Caki2 (cell line): ENCODE data around the gene SORL1. TPM values are rescaled to one million over a fixed set of nuclear protein-coding genes. Genes with fewer than 3 reads are reported as not detected.
"Not testable (repeated sequence)": the region's sequence is repeated elsewhere in the genome, so short reads cannot be mapped to it uniquely, and the experiment has no call there.

Experiments used
- DNase-seq: peaks from one replicate; pipeline ENCODE4 v3.0.0-alpha.2; 2015; ENCODE audit warnings: low read depth
- in situ Hi-C: cut with HindIII; loops from 2 replicates; pipeline ENCODE4 v1.10.0; 2016; ENCODE audit warnings: low sequenced_read_pairs, low pct_unique_long_range_greater_than_20kb, mixed read lengths
- total RNA-seq: library from RNA; depleted of rRNA; stranded (reverse); fragments of >200 nt; shearing (Covaris generic); gene quantifications from 2 replicates; pipeline ENCODE4 v1.2.3, GENCODE V29; 2014; ENCODE audit warnings: low replicate concordance

The SORL1 gene
- total RNA-seq, 1 experiment from 2014 or later = 15.1 TPM

DNA sequence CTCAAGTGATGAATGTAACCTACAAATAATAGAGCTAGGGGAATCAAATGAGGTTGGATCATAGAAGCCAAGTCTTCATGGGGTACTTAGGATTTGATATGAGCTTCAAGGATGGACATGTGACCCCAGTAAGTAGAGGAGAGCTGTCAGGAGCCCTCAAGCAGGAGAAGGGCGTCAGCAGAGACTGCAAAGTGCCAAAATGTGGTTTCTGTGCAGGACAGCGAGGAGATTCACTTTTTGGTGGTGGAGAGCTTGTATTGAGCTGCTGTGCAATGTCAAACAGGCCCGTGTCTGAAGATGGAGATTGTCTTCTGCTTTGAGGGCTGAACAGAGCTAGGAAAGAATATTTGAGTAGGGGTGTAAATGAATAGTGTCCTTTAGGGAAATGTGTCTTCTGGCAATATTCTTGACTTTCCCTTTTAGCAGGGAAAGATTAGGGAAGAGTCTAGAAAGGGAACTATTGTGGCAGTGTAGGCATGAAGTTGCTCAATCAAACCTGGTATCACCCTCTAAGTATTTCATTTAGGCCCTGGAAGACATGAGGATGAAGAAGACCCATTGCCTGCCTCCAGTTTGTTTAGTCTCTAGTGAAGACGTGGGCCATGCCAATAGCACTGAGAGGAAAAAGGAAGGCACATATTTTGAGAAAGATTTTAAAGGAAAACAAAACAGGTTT lies 31.8 kb downstream of the SORL1 start:
- DNase-seq = no peak
- in situ Hi-C loops = no loop called here

DNA sequence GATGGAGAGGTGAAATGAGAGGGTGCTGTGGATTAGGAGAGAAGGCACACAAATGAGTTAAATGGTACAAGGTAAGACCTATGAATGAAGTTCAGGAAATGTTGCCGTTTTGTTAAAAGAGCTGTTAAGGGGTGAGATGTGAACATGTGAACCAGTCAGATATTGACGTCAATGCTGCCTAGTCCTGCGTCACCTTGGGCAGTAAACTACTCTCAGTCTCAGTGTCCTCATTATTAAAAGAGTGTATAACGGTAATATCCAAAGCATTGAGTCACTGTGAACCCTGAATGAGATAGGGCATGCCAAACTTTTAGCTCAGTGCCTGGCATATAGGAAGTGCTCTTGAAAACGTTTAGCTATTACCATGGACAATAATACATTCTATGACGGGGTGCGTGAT lies 33.1 kb downstream of the SORL1 start:
- in situ Hi-C loops = no loop called here
- no peak for DNase-seq

DNA sequence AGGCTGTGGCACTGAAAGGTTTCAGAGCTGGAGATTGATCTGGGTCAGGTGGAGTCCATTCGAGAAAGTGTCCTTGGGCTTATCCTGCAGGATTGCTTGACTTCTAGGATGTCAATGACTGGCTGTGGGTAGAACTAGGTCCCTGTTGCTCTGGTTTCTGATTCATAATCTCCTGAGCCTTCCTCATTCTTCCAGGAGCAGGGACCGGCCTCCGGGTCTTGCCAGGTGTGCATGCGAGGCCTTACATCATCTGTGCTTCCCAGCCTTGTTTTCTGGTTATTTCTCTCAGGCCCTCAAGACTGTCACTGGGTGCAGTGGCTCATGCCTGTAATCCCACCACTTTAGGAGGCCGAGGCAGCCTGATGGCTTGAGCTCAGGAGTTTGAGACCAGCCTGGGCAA lies 33.9 kb downstream of the SORL1 start:
- DNase-seq = no peak
- in situ Hi-C loops = no loop called here

DNA sequence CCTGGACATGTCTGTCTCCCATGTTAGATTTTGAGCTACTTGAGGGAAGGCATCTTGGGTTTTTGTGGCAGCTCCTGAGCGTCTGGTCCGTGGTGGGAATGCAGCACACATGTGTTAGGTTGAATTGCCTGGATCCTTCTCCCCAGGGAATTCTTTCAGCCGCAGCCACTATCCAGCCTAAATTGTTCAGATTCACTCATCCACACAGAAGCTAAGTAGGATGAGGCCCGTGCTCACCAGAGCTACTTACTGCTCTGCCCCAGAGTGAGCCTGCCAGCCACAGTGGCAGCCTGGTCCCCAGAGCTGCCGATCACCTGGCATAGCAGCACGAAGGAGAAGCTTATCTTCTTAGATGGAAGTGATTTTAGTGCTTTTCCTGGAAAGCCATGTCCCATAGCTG lies 35.1 kb downstream of the SORL1 start:
- in situ Hi-C loops = no loop called here
- DNase-seq = no peak

DNA sequence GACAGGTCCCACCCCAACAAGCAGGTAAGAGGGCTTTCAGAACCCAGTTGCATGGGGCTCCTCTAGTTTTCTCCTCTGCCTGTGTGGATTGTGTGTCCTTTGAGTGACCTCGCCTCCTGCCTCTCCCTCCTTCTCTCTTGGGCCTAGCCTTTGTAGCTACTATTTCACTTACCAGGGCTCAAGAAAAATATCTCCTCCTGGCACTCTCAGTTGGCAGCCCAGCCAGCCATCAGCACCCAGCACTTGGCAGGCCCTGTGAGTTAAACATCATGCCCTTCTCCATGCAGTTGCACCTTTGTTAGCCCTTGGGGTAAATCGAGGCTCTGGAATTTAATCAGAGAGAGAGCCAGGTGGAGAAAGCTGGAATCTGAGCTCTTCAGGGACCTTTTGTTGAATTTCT lies 36.1 kb downstream of the SORL1 start:
- in situ Hi-C loops = no loop called here
- DNase-seq = no peak

DNA sequence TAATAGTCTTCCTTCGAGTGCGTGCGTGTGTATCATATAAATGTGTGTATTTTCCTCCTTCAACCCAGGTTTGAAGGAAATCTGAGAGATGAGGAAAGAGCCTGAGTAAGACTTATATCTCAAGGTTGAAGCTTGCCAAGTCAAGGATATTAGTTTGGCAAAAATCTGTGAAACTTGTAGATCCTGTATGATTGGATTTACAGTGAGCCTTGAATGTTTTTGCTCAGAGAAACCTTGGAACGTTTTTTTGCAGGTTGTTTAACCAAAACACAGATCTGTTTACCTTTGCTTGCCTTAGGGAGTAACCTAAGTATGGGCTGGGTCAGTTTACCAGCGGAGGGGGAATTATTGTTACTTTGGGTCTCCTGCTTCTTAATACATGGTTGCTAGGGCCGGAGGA lies 36.5 kb downstream of the SORL1 start:
- in situ Hi-C loops = no loop called here
- DNase-seq = no peak

DNA sequence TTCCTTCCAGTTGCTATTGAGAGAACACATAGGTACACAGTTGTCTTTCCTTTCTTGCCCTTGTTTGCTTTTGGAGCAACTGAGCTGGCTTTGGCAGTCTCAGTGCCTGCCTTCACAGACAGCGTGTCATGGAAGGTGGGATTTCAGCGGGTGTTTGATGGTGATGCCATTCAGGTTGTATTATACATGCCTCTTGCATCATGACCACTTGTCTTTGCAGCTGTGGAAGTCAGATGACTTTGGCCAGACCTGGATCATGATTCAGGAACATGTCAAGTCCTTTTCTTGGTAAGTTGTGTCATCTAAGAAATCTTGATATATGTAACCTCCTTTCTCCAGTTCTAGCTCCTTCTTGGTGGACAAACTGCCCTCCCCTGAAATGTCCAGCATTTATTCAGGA lies 37.7 kb downstream of the SORL1 start:
- DNase-seq = no peak
- in situ Hi-C loops = no loop called here

DNA sequence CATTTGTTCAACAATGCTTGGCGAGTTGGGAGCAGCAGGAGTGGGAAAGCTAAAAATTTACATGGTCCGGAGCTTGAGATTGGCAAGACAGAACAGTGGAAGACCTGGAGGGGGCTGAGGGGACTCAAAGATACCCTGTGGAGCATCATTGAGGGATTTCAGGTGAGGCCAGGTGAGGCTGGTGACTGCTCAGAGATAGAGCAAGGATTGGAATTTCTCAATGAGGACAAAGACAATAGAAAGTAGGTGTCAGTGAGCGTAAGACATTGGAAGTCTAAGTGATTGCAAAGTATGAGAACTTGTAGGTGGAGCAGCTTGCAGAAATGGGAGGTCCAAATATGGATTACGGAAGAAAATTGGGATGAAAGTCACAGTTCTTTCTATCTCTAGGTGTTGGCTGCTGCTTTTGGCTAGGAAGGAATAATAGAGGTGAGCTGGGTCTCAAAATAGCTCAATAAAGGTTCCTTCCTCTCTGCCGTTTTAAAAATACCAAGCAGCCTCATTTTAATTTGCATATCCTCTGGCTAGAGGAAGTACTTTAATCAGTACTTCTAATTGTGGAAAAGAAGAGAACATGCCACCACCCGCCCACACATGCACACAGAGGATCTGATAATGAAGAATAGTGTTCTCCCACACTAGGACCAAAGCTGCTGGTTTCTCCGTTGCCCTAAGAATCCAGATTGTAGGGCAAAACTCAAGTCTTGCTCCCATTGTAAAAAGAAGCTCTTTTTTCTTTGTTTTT lies 42.4 kb downstream of the SORL1 start:
- DNase-seq = no peak
- in situ Hi-C loops = no loop called here

DNA sequence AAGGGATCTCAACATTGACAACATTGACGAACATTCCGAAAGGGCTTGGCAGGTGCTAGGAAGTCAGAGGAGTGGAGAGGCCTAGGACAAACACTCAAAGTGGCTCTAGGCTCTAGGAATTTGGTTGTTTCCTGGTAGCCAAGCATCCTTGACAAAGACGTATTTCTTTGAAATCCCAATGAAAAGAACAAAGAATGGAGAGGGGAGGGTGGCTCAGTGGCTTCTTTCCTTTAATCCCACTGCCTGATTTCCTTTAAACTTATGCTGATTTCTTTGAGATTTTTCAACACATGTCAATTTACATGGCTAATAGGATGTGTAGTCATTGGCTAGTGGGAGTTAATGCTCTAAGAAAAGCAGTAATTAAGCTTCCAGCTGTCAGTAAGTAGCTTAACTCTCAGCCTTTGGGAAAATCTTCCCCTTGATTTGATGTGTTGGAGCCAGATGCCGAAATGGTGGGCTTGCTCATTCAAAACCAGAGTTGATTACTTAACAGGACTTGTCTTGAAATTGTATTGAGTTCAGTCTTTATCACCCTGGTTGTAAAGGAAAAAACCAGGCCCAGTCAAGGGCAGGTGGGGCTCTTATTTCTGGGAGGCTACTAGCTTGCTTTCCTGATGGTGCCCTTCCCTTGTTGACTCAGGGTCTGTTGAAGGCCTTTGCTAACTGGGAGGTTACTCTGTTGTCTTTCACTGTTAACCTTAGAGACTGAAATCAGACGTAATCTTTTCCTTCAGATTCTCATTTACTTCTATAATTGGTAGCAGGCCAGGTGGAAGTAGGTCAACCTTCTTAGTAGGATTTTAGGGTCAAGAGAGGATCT lies 45.3 kb downstream of the SORL1 start:
- no peak for DNase-seq
- in situ Hi-C loops = no loop called here

DNA sequence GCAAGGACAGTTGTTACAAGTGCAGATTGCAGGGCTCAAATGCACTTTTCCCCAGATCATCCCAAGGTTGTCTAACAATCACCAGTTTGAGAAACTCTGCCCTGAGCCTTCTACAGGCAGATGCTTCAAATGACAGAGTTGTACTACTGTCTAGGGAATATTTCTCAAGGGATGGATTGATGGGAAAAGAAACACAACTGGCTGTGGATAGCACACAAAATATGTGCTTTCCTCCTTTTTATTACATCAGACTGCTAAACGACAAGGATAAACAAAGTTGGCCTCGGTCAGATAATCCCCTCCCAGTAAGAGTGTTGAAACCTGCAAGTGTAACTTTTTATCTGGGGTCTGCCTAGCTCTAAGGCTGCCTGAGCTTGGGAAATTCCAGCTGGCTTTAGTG lies 47.3 kb downstream of the SORL1 start:
- in situ Hi-C loops = no loop called here
- no peak for DNase-seq

DNA sequence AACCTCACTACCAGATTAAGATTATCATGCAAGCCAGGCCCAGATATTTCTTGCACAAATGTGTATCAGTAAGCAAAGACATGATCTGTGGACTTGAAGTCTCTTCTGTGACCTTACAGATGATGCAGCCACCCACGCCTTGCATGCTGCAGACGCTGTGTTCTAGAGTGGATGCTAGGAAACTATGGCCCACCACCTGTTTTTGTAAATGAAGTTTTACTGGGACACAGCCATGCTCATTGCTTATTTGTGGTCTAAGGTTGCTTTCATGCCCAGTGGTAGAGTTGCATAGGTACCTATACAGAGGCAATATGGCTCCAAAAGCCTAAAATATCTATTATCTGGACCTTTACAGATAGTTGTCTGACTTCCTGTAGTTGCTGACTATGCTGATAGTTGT lies 48.2 kb downstream of the SORL1 start:
- in situ Hi-C loops = no loop called here
- no peak for DNase-seq

DNA sequence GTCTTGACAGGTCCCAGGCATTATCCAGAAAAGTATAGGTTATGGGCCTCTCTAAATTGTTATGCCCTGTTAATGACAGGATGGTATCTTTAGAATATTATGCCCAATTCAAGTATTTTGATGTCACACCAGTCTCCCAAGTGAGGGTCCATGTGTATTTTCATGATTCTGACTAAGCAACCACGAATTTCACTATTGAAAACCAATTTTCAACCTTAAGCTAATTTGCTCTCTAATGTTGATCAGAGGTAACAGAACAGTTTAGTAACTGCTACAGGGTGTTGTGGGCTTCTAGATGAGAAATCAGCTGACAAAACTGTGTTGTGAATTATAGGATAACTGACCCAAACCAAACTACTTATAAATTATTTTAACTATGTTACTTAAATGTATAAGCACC lies 48.6 kb downstream of the SORL1 start:
- in situ Hi-C loops = no loop called here
- DNase-seq = no peak

DNA sequence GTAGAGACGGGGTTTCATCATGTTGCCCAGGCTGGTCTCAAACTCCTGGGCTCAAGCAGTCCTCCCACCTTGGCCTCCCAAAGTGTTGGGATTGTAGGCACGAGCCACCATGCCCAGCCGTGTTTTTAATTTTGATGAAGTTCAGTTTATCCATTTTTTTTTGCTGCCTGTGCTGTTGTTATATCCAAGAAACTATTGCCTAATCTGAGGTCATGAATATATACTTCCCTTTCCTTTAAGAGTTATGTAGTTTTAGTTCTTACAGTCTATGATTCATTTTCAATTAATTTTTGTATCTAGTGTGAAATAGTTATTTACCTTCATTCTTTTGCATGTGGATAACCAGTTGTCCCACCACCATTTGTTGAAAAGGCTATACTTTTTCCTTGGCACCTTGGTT lies 50.9 kb downstream of the SORL1 start:
- no peak for DNase-seq
- in situ Hi-C loops = no loop called here

DNA sequence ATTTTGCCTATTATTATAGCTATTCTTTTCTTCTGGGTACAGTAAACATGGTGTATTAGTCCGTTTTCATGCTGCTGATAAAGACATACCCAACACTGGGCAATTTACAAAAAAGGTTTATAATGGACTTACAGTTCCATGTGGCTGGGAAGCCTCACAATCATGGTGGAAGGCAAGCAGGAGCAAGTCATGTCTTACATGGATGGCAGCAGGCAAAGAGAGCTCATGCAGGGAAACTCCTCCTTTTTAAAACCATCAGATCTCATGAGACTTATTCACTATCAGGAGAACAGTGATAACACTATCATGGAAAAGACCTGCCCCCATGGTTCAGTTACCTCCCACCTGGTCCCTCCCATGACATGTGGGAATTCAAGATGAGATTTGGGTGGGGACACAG lies 54.1 kb downstream of the SORL1 start:
- DNase-seq, in situ Hi-C loops: not testable (repeated sequence)

DNA sequence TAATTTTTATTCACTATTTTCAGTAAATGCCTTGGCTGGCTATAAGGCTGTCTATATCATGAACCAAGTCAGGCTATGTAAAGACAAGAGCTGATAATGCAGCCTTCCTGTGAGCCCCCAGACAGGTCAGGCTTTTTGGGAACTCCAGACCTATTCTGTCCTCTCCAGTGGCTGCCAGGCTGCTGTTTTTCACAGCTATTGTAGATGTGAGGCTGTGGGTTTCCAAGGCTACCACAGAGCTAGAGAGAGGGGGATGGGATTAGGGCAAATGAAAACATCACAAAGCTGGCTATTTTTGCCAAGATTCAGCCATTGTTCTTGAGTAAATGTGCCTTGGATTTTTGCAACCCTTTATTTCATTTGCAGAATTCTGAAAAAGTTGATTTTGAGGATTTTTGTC lies 56.3 kb downstream of the SORL1 start:
- in situ Hi-C loops = no loop called here

DNA sequence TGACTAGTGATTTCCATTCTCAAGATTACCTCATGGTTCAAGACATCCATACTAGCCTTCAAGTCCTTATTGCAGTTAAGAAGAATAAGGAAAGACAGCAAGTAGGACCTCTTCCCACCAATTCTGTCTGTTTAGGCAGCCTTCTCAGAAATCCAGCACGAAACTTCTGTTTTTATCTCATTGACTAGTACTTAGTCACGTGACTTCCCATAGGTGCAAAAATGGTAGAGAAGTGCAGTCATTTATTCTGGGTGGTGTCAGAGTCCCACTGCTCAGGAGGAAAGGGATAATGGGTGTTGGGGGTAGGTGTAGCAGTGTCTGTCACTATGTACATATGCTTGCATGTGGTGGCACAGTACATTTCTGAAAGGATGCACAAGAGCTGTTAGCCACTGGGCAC lies 58.3 kb downstream of the SORL1 start:
- in situ Hi-C loops = no loop called here
- no peak for DNase-seq

More for the DNA sequence above, 56.3 kb downstream of the SORL1 start:
- DNase-seq = no peak

DNA sequence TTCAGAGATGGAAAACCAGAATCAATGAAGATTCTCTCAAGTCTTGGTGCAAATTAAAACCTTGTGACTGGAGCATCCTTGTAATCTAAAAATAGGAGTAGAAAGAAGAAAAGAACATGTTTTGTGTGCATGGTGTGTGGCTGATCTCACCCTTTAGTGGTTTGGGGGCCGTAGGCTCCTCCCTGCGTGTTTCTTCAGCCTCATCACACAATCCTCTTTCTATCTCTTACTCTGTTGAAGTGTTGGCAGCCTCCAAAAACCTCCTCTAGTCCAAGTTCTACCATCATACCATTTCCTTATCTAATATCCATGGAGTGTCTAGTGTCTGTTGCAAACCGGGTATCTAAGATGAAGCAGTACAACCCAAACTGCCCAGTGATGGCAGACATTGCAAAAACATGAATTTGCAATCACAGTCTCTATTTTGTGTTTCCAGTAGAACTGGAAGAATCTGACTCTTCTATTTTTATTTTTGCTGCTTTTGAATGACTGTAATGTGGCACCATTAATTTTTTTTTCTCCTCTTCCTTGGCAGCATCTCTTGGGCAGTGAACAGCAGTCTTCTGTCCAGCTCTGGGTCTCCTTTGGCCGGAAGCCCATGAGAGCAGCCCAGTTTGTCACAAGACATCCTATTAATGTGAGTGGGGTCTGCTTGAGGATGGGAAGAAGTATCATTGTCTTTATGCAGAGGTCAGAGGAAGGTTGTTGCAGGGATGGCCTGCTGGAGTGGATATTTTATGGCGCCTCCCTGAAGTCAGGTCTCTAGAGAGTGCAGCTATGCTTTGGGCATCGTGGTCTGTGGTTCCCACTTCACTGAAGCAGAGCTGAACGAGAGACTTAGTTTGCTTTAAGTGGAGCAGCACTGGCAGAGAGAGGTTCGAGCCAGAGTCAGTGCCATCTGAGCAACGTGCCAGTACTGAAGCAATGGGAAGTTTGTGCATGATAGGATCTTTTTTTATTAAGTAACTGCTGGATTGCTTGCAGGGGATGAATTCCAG lies 60.7 kb downstream of the SORL1 start:
- DNase-seq = no peak
- in situ Hi-C loops = no loop called here

DNA sequence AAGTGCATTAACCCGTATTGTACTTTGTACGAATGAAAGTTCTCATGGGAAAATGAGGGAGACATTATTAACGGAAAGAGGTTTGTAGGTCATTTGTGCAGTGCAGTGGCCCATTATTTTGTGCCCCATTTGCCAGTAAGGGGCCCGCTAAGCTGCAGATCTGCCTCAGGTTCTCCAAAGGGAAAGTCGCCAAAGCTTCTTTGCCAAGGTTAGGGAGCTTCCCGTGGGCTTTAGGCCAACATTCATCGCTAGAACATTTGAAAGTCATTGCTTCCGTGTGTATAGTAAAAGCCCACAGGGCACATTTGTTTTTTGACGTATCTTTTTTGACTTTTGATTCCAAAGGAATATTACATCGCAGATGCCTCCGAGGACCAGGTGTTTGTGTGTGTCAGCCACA lies 61.7 kb downstream of the SORL1 start:
- in situ Hi-C loops = no loop called here
- no peak for DNase-seq
